K562 (cell line): ENCODE data around the gene FFAR1.

Experiments
- BHLHE40 ChIP-seq: IDR thresholded peaks from 2 replicates; pipeline ENCODE4 v1.6.1; 2011; ENCODE audit warnings: low read length, improper control_type of control experiment
- CHD2 ChIP-seq: IDR thresholded peaks from 2 replicates; pipeline ENCODE4 v1.6.1; 2011; ENCODE audit warnings: low read depth, low read length
- HDAC6 ChIP-seq: IDR thresholded peaks from 2 replicates; pipeline ENCODE4 v1.6.1; 2012; ENCODE audit warnings: low read depth, mild to moderate bottlenecking, control low read depth, inconsistent platforms, low read length, moderate library complexity
- NBN ChIP-seq: fragments of 450-650 bp; IDR thresholded peaks from 2 replicates; pipeline ENCODE4 v1.6.1; 2016; ENCODE audit warnings: low read depth, mild to moderate bottlenecking
- NR2C1 ChIP-seq, 2 experiments: fragments of 450-650 bp; IDR thresholded peaks; 2 replicates each; pipeline ENCODE4 v1.6.1; 2017; ENCODE audit warnings: mild to moderate bottlenecking in 2 of 2, antibody characterized with exemption in 1 of 2, inconsistent platforms in 1 of 2, missing compliant biosample characterization in 1 of 2, missing genetic modification characterization in 1 of 2
- ZBTB7A ChIP-seq: IDR thresholded peaks from 2 replicates; pipeline ENCODE4 v1.6.1; 2011; ENCODE audit warnings: low read depth, mild to moderate bottlenecking, low read length, moderate library complexity, borderline replicate concordance; ENCODE audit not compliant: control insufficient read depth
- ZNF263 ChIP-seq: sonication (generic); formaldehyde crosslinking; IDR thresholded peaks from 2 replicates; pipeline ENCODE4 v1.8.0; 2022; ENCODE audit warnings: mild to moderate bottlenecking, missing genetic modification reagents, borderline replicate concordance
- TF ChIP-seq, protein P1 (sequence below): sonication (generic); formaldehyde crosslinking; IDR thresholded peaks from 2 replicates; pipeline ENCODE4 v1.8.0; 2022; ENCODE audit warnings: missing genetic modification reagents, mild to moderate bottlenecking, borderline replicate concordance
- TF ChIP-seq, protein P2 (sequence below): sonication (generic); formaldehyde crosslinking; IDR thresholded peaks from 2 replicates; pipeline ENCODE4 v1.8.0; 2022; ENCODE audit warnings: mild to moderate bottlenecking, missing genetic modification reagents
- TF ChIP-seq, protein P3 (sequence below): fragments of 450-650 bp; IDR thresholded peaks from 2 replicates; pipeline ENCODE4 v1.6.1; 2016

DNA sequence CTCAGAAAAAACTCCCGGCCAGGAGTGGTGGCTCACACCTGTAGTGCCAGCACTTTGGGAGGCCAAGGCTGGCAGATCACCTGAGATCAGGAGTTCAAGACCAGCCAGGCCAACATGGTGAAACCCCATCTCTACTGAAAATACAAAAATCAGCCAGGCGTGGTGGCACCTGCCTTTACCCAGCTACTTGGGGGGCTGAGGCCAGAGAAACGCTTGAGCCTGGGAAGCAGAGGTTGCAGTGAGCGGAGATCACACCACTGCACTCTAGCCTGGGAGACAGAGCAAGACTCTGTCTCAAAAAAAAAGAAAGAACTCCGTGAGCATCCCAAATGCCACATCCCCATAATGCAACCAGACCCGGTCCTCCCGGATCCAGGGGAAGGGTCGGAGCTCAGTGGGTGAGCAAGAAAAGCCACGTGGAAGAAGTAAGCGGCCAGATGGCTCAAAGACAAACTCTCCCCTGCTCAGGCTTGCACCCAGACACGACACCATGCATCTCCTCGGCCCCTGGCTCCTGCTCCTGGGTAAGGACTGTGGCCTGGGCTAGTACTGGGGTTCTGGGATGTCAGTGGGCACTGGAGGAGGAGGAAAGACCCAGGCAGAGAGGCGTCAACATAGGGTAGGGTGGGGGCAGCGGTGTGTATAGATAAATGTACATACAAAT lies 16.0 kb upstream of the FFAR1 start:
- TF ChIP-seq, protein P1, sequence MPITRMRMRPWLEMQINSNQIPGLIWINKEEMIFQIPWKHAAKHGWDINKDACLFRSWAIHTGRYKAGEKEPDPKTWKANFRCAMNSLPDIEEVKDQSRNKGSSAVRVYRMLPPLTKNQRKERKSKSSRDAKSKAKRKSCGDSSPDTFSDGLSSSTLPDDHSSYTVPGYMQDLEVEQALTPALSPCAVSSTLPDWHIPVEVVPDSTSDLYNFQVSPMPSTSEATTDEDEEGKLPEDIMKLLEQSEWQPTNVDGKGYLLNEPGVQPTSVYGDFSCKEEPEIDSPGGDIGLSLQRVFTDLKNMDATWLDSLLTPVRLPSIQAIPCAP (CRISPR knock-in tag) = no peak
- TF ChIP-seq NR2C1 (IDR thresholded peaks at IDR 0.05) (no peak), NR2C1 (tag; IDR thresholded peaks at IDR 0.05) (no peak), ZNF263 (CRISPR knock-in tag) (no peak), ZBTB7A (no peak), NBN (no peak), BHLHE40 (no peak), HDAC6 (no peak), CHD2 (no peak)
- TF ChIP-seq, protein P2, sequence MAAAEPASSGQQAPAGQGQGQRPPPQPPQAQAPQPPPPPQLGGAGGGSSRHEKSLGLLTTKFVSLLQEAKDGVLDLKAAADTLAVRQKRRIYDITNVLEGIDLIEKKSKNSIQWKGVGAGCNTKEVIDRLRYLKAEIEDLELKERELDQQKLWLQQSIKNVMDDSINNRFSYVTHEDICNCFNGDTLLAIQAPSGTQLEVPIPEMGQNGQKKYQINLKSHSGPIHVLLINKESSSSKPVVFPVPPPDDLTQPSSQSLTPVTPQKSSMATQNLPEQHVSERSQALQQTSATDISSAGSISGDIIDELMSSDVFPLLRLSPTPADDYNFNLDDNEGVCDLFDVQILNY = no peak
- TF ChIP-seq, protein P3, sequence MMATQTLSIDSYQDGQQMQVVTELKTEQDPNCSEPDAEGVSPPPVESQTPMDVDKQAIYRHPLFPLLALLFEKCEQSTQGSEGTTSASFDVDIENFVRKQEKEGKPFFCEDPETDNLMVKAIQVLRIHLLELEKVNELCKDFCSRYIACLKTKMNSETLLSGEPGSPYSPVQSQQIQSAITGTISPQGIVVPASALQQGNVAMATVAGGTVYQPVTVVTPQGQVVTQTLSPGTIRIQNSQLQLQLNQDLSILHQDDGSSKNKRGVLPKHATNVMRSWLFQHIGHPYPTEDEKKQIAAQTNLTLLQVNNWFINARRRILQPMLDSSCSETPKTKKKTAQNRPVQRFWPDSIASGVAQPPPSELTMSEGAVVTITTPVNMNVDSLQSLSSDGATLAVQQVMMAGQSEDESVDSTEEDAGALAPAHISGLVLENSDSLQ = no peak
